ENCODE results near the gene CCDC24.

DNA sequence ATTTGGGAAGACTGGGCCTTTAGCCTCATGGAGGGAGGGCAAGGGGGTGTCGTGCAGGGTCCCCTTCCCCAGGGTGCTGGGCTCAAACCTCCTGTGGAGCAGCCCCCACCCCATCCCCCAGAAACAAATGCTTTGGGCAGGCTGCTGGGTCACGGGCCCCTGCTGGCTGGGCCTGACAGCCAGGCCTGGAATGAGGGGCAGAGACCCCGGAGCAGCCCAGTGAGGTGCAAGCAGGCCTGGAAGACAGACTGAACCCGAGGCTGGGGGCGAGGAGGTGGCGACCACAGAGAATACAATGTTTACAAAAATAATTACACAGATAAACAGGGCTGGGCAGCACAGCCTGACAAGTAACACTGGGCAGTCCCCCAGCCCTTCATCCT, 5.3 kb downstream of the CCDC24 start:
- TF ChIP-seq, protein P1, sequence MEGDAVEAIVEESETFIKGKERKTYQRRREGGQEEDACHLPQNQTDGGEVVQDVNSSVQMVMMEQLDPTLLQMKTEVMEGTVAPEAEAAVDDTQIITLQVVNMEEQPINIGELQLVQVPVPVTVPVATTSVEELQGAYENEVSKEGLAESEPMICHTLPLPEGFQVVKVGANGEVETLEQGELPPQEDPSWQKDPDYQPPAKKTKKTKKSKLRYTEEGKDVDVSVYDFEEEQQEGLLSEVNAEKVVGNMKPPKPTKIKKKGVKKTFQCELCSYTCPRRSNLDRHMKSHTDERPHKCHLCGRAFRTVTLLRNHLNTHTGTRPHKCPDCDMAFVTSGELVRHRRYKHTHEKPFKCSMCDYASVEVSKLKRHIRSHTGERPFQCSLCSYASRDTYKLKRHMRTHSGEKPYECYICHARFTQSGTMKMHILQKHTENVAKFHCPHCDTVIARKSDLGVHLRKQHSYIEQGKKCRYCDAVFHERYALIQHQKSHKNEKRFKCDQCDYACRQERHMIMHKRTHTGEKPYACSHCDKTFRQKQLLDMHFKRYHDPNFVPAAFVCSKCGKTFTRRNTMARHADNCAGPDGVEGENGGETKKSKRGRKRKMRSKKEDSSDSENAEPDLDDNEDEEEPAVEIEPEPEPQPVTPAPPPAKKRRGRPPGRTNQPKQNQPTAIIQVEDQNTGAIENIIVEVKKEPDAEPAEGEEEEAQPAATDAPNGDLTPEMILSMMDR (conservative IDR thresholded peaks at IDR 0.05), result no peak
- TF ChIP-seq ZFX (IDR thresholded peaks at IDR 0.05), result no peak
